HepG2 (cell line): ENCODE results near the gene CNKSR3. TPM values are rescaled to one million over a fixed set of nuclear protein-coding genes. Genes with fewer than 3 reads are reported as not detected.

Experiments
- KLF11 ChIP-seq: IDR thresholded peaks from 2 replicates; pipeline ENCODE4 v1.6.1; 2016; ENCODE audit warnings: missing compliant biosample characterization
- MXD1 ChIP-seq: sonication (generic); formaldehyde crosslinking; IDR thresholded peaks from 2 replicates; pipeline ENCODE4 v1.4.0; 2020; ENCODE audit warnings: mild to moderate bottlenecking, missing genetic modification reagents
- REST ChIP-seq, 2 experiments: IDR thresholded peaks; 2 replicates each; pipeline ENCODE4 v1.6.1; 2011 to 2012; ENCODE audit warnings: low read length in 2 of 2, borderline replicate concordance in 1 of 2, low read depth in 1 of 2, mild to moderate bottlenecking in 1 of 2, moderate library complexity in 1 of 2
- SRY ChIP-seq: sonication (generic); formaldehyde crosslinking; IDR thresholded peaks from 2 replicates; pipeline ENCODE4 v1.8.0; 2022; ENCODE audit warnings: mild to moderate bottlenecking, missing genetic modification reagents
- TSC22D2 ChIP-seq: sonication (generic); formaldehyde crosslinking; IDR thresholded peaks from 2 replicates; pipeline ENCODE4 v1.5.1; 2020; ENCODE audit warnings: missing genetic modification reagents, mild to moderate bottlenecking, borderline replicate concordance
- ZBTB20 ChIP-seq: sonication (generic); formaldehyde crosslinking; IDR thresholded peaks from 2 replicates; pipeline ENCODE4 v1.8.1; 2023; ENCODE audit warnings: missing genetic modification reagents, low read depth, mild to moderate bottlenecking, borderline replicate concordance
- ZBTB4 ChIP-seq: sonication (generic); formaldehyde crosslinking; IDR thresholded peaks from 2 replicates; pipeline ENCODE4 v1.4.0; 2020; ENCODE audit warnings: missing genetic modification reagents, mild to moderate bottlenecking, borderline replicate concordance
- ZGPAT ChIP-seq: IDR thresholded peaks from 2 replicates; pipeline ENCODE4 v1.6.1; 2016; ENCODE audit warnings: mild to moderate bottlenecking
- ZHX1 ChIP-seq: sonication (generic); formaldehyde crosslinking; IDR thresholded peaks from 2 replicates; pipeline ENCODE4 v1.8.1; 2022; ENCODE audit warnings: low read depth, mild to moderate bottlenecking, missing genetic modification reagents
- ZNF281 ChIP-seq: sonication (generic); formaldehyde crosslinking; IDR thresholded peaks from 2 replicates; pipeline ENCODE4 v1.4.0; 2020; ENCODE audit warnings: missing genetic modification reagents, borderline replicate concordance
- ZNF337 ChIP-seq: sonication (generic); formaldehyde crosslinking; IDR thresholded peaks from 2 replicates; pipeline ENCODE4 v1.5.1; 2020; ENCODE audit warnings: missing genetic modification reagents, low read depth, mild to moderate bottlenecking, borderline replicate concordance
- ZNF589 ChIP-seq: sonication (generic); formaldehyde crosslinking; conservative IDR thresholded peaks from 2 replicates; pipeline ENCODE4 v1.8.0; 2022; ENCODE audit warnings: mild to moderate bottlenecking, moderate library complexity, missing genetic modification reagents
- polyA plus RNA-seq, 8 experiments: library from polyadenylated mRNA; depleted of rRNA in 3 of 8; stranded (reverse) in 7 of 8; unstranded in 1 of 8; fragments of >200 nt; fragmentation: Illumina TruSeq in 4 of 8; extraction: Trizol in 4 of 8; gene quantifications; 2 replicates each; pipeline versions ENCODE4 v1.2.1 to v1.2.3, GENCODE V29; 2011 to 2016; ENCODE audit warnings: low read depth in 4 of 8, missing spikeins in 1 of 8, mixed read lengths in 1 of 8; ENCODE audit not compliant: insufficient read depth in 1 of 8
- total RNA-seq, 5 experiments: library from RNA; depleted of rRNA; stranded (reverse); fragments of >200 nt; fragmentation: Illumina TruSeq; extraction: Trizol; gene quantifications; 2 replicates each; pipeline ENCODE4 v1.2.3, GENCODE V29; 2016; ENCODE audit warnings: low read depth in 1 of 5

The CNKSR3 gene
- total and polyA plus RNA-seq, 2 of the 13 experiments (the other 11 are each of a cell fraction or from before 2014, with no cell fraction given), result 9.2 to 38.6 TPM

GRCh38 chr6:154508573-154509375 is 1.7 kb downstream of the CNKSR3 start (continued):
- 0 out of 2 replicates have a peak, but pooled peaks have one; percentile 26 for TF ChIP-seq ZBTB4 (CRISPR knock-in tag)
- TF ChIP-seq SRY (CRISPR knock-in tag), result no peak
- TF ChIP-seq REST (IDR thresholded peaks at IDR 0.05; ENCODE audit: borderline replicate concordance in 1 of 2, low read depth in 1 of 2, low read length in 2 of 2), result no peak
- TF ChIP-seq ZGPAT (CRISPR knock-in tag), result no peak
- TF ChIP-seq MXD1 (CRISPR knock-in tag), result 0 out of 2 replicates have a peak, but pooled peaks have one; percentile 41
- TF ChIP-seq KLF11 (CRISPR knock-in tag), result no peak
- TF ChIP-seq ZNF589, result no peak
- no peak for TF ChIP-seq TSC22D2 (CRISPR knock-in tag)
- TF ChIP-seq ZNF281 (CRISPR knock-in tag), result peak; percentile 95
- no peak for TF ChIP-seq ZHX1 (CRISPR knock-in tag)
- no peak for TF ChIP-seq ZNF337 (CRISPR knock-in tag)
- no peak for TF ChIP-seq ZBTB20
